SK-N-SH treated with all-trans-retinoic acid at 6 μM for 48 hours (cell line): Measurements from ENCODE around the gene CDX2.

Source experiments
- ATAC-seq: fragments of 200-7000 bp; cut with Tn5 transposase; 3 replicates; pipeline ENCODE4 v1.9.1; 2020; ENCODE audit warnings: mild to moderate bottlenecking, moderate library complexity
- ARNTL ChIP-seq: fragments of 450-650 bp; formaldehyde crosslinking; IDR thresholded peaks from 2 replicates; pipeline ENCODE4 v1.5.0; 2020; ENCODE audit warnings: low read depth, mild to moderate bottlenecking, moderate library complexity, borderline replicate concordance
- BACH2 ChIP-seq: fragments of 250-450 bp; sonication (Bioruptor Pico); IDR thresholded peaks from 2 replicates; pipeline ENCODE4 v1.9.0; 2021; ENCODE audit warnings: mild to moderate bottlenecking, borderline replicate concordance
- CREB5 ChIP-seq: fragments of 250-450 bp; sonication (Bioruptor Pico); IDR thresholded peaks from 2 replicates; pipeline ENCODE4 v1.5.1; 2020; ENCODE audit warnings: low read depth, mild to moderate bottlenecking, moderate library complexity
- CSDC2 ChIP-seq: fragments of 250-450 bp; sonication (Bioruptor Pico); IDR thresholded peaks from 2 replicates; pipeline ENCODE4 v1.5.0; 2020; ENCODE audit warnings: mild to moderate bottlenecking, moderate library complexity
- ESRRG ChIP-seq: fragments of 250-450 bp; sonication (Bioruptor Pico); IDR thresholded peaks from 2 replicates; pipeline ENCODE4 v1.6.1; 2021; ENCODE audit warnings: mild to moderate bottlenecking
- GLIS3 ChIP-seq: fragments of 250-450 bp; sonication (Bioruptor Pico); IDR thresholded peaks from 2 replicates; pipeline ENCODE4 v1.5.0; 2020; ENCODE audit warnings: mild to moderate bottlenecking, moderate library complexity
- ISL1 ChIP-seq: fragments of 250-450 bp; sonication (Bioruptor Pico); IDR thresholded peaks from 2 replicates; pipeline ENCODE4 v2.1.2; 2022; ENCODE audit warnings: mild to moderate bottlenecking, moderate library complexity
- OSR1 ChIP-seq: fragments of 250-450 bp; sonication (Bioruptor Pico); IDR thresholded peaks from 2 replicates; pipeline ENCODE4 v1.8.0; 2022; ENCODE audit warnings: moderate library complexity, mild to moderate bottlenecking, inconsistent platforms
- RARB ChIP-seq: fragments of 250-450 bp; sonication (Bioruptor Pico); IDR thresholded peaks from 2 replicates; pipeline ENCODE4 v1.8.0; 2021; ENCODE audit warnings: mild to moderate bottlenecking, moderate library complexity
- SNAI2 ChIP-seq: fragments of 250-450 bp; sonication (Bioruptor Pico); IDR thresholded peaks from 2 replicates; pipeline ENCODE4 v1.5.0; 2020; ENCODE audit warnings: mild to moderate bottlenecking, moderate library complexity
- TCF4 ChIP-seq: fragments of 250-450 bp; sonication (Bioruptor Pico); IDR thresholded peaks from 2 replicates; pipeline ENCODE4 v1.8.0; 2021; ENCODE audit warnings: mild to moderate bottlenecking, moderate library complexity, borderline replicate concordance
- TOX ChIP-seq: fragments of 250-450 bp; sonication (Bioruptor Pico); IDR thresholded peaks from 2 replicates; pipeline ENCODE4 v1.8.0; 2021; ENCODE audit warnings: mild to moderate bottlenecking, moderate library complexity, borderline replicate concordance
- ZC3H10 ChIP-seq: fragments of 250-450 bp; sonication (Bioruptor Pico); IDR thresholded peaks from 2 replicates; pipeline ENCODE4 v1.5.1; 2021; ENCODE audit warnings: mild to moderate bottlenecking, moderate library complexity
- ZFP3 ChIP-seq: fragments of 250-450 bp; sonication (Bioruptor Pico); IDR thresholded peaks from 2 replicates; pipeline ENCODE4 v1.5.0; 2020; ENCODE audit warnings: mild to moderate bottlenecking, moderate library complexity
- ZFP30 ChIP-seq: fragments of 450-650 bp; formaldehyde crosslinking; IDR thresholded peaks from 2 replicates; pipeline ENCODE4 v1.5.0; 2022; ENCODE audit warnings: mild to moderate bottlenecking, moderate library complexity
- ZNF565 ChIP-seq: fragments of 450-650 bp; formaldehyde crosslinking; conservative IDR thresholded peaks from 2 replicates; pipeline ENCODE4 v1.5.0; 2020; ENCODE audit warnings: low read depth, mild to moderate bottlenecking, moderate library complexity
- ZNF70 ChIP-seq: fragments of 450-650 bp; formaldehyde crosslinking; IDR thresholded peaks from 2 replicates; pipeline ENCODE4 v1.5.0; 2020; ENCODE audit warnings: mild to moderate bottlenecking, moderate library complexity
- ZNF8 ChIP-seq: fragments of 450-650 bp; formaldehyde crosslinking; IDR thresholded peaks from 2 replicates; pipeline ENCODE4 v1.5.0; 2020; ENCODE audit warnings: mild to moderate bottlenecking, moderate library complexity
- TF ChIP-seq, protein P1 (sequence below): fragments of 250-450 bp; sonication (Bioruptor Pico); IDR thresholded peaks from 2 replicates; pipeline ENCODE4 v1.8.0; 2020; ENCODE audit warnings: mild to moderate bottlenecking, moderate library complexity, borderline replicate concordance
- TF ChIP-seq, protein P2 (sequence below): fragments of 250-450 bp; sonication (Bioruptor Pico); IDR thresholded peaks from 2 replicates; pipeline ENCODE4 v1.8.0; 2021; ENCODE audit warnings: low read depth, mild to moderate bottlenecking, moderate library complexity, borderline replicate concordance
- TF ChIP-seq, protein P3 (sequence below): fragments of 250-450 bp; sonication (Bioruptor Pico); IDR thresholded peaks from 2 replicates; pipeline ENCODE4 v1.5.0; 2020; ENCODE audit warnings: mild to moderate bottlenecking, moderate library complexity

Gene CDX2

DNA sequence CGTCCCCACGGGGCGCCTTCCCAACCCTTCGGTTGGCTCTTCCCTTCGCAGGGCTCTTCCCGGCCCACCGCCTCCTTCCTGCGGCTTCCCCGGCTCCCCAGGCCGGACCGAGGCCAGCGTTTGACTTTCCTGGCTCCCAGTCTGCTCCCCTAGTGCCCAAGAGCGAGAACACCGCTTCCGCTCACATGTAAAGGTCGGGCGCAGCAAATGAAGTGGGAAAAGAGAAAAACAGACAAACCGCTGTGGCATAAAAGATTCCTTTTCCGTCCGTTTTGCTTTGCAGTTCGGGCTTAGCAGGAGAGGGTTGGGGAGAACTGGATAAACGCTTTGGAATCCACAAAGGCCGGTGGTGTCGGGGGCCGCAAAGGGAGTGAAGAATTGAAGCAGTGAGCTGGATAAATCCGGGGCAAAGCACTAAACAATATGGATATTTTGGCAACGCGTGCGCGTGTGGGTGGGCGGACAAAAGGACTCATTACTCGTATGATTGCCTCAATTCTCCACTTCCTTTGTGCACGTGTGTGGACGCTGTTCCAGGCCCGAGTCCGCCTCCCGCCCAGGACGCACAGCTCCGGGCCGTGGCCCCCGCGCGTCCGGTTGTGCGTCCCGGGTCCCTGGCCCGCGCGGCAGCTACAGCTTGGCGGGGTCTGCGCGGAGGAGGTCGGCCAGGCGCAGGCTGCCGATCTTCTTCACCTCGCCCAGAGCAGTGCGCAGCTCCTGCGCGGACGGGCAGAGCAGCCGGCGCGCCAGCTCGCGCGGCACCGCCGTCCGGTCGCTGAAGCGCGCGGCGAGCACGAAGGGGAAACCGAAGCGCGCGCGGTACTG, 8.6 kb upstream of the CDX2 start:
- ATAC-seq = no peak
- TF ChIP-seq BACH2 (CRISPR knock-in tag) (no peak), ZNF8 (CRISPR knock-in tag) (no peak), ARNTL (CRISPR knock-in tag) (no peak), ZFP30 (CRISPR knock-in tag) (no peak), CSDC2 (no peak)
- TF ChIP-seq, protein P1, sequence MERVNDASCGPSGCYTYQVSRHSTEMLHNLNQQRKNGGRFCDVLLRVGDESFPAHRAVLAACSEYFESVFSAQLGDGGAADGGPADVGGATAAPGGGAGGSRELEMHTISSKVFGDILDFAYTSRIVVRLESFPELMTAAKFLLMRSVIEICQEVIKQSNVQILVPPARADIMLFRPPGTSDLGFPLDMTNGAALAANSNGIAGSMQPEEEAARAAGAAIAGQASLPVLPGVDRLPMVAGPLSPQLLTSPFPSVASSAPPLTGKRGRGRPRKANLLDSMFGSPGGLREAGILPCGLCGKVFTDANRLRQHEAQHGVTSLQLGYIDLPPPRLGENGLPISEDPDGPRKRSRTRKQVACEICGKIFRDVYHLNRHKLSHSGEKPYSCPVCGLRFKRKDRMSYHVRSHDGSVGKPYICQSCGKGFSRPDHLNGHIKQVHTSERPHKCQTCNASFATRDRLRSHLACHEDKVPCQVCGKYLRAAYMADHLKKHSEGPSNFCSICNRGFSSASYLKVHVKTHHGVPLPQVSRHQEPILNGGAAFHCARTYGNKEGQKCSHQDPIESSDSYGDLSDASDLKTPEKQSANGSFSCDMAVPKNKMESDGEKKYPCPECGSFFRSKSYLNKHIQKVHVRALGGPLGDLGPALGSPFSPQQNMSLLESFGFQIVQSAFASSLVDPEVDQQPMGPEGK (CRISPR knock-in tag) = no peak

GRCh38 chr13:27976362-27977091, 7.4 kb upstream of the CDX2 start:
- ATAC-seq = no peak
- TF ChIP-seq ZNF70 (CRISPR knock-in tag) (no peak), ZFP30 (CRISPR knock-in tag) (no peak), ZNF565 (CRISPR knock-in tag) (no peak)

- ATAC-seq = no peak
Measured at GRCh38 chr13:27975564-27976361, 6.6 kb upstream of the CDX2 start.

More at GRCh38 chr13:27975564-27976361, 6.6 kb upstream of the CDX2 start:
- TF ChIP-seq ZFP3 = no peak
- TF ChIP-seq ZNF70 (CRISPR knock-in tag) = no peak
- TF ChIP-seq, protein P1 (CRISPR knock-in tag) = no peak
- TF ChIP-seq ZFP30 (CRISPR knock-in tag) = no peak
- TF ChIP-seq BACH2 (CRISPR knock-in tag) = no peak
- no peak for TF ChIP-seq ARNTL (CRISPR knock-in tag)
- no peak for TF ChIP-seq ESRRG (CRISPR knock-in tag)
- TF ChIP-seq TOX (CRISPR knock-in tag) = no peak
- TF ChIP-seq, protein P2, sequence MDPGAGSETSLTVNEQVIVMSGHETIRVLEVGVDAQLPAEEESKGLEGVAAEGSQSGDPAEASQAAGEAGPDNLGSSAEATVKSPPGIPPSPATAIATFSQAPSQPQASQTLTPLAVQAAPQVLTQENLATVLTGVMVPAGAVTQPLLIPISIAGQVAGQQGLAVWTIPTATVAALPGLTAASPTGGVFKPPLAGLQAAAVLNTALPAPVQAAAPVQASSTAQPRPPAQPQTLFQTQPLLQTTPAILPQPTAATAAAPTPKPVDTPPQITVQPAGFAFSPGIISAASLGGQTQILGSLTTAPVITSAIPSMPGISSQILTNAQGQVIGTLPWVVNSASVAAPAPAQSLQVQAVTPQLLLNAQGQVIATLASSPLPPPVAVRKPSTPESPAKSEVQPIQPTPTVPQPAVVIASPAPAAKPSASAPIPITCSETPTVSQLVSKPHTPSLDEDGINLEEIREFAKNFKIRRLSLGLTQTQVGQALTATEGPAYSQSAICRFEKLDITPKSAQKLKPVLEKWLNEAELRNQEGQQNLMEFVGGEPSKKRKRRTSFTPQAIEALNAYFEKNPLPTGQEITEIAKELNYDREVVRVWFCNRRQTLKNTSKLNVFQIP (CRISPR knock-in tag) = no peak
- no peak for TF ChIP-seq RARB (CRISPR knock-in tag)
- TF ChIP-seq, protein P3, sequence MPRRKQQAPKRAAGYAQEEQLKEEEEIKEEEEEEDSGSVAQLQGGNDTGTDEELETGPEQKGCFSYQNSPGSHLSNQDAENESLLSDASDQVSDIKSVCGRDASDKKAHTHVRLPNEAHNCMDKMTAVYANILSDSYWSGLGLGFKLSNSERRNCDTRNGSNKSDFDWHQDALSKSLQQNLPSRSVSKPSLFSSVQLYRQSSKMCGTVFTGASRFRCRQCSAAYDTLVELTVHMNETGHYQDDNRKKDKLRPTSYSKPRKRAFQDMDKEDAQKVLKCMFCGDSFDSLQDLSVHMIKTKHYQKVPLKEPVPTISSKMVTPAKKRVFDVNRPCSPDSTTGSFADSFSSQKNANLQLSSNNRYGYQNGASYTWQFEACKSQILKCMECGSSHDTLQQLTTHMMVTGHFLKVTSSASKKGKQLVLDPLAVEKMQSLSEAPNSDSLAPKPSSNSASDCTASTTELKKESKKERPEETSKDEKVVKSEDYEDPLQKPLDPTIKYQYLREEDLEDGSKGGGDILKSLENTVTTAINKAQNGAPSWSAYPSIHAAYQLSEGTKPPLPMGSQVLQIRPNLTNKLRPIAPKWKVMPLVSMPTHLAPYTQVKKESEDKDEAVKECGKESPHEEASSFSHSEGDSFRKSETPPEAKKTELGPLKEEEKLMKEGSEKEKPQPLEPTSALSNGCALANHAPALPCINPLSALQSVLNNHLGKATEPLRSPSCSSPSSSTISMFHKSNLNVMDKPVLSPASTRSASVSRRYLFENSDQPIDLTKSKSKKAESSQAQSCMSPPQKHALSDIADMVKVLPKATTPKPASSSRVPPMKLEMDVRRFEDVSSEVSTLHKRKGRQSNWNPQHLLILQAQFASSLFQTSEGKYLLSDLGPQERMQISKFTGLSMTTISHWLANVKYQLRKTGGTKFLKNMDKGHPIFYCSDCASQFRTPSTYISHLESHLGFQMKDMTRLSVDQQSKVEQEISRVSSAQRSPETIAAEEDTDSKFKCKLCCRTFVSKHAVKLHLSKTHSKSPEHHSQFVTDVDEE (CRISPR knock-in tag) = no peak
- no peak for TF ChIP-seq SNAI2 (CRISPR knock-in tag)
- no peak for TF ChIP-seq ZC3H10 (CRISPR knock-in tag)
- TF ChIP-seq ISL1 (CRISPR knock-in tag) = no peak
- TF ChIP-seq CREB5 (CRISPR knock-in tag) = no peak
- TF ChIP-seq ZNF565 (CRISPR knock-in tag) = no peak
- no peak for TF ChIP-seq ZNF8 (CRISPR knock-in tag)
- TF ChIP-seq TCF4 = no peak
- TF ChIP-seq OSR1 = no peak
- TF ChIP-seq GLIS3 (CRISPR knock-in tag) = no peak
- TF ChIP-seq, all 23 proteins: peak for 0
